GM18502 (cell line): Measurements from ENCODE around the gene PLCD1.
A peak's percentile ranks its signal among the peaks of the same experiment; 100 is the strongest.

Experiments used
- ATAC-seq: cut with Tn5 transposase; IDR thresholded peaks from one replicate; pipeline ENCODE4 v1.9.1; 2021; ENCODE audit warnings: mild to moderate bottlenecking; ENCODE audit not compliant: unreplicated experiment, poor library complexity

Gene PLCD1

DNA sequence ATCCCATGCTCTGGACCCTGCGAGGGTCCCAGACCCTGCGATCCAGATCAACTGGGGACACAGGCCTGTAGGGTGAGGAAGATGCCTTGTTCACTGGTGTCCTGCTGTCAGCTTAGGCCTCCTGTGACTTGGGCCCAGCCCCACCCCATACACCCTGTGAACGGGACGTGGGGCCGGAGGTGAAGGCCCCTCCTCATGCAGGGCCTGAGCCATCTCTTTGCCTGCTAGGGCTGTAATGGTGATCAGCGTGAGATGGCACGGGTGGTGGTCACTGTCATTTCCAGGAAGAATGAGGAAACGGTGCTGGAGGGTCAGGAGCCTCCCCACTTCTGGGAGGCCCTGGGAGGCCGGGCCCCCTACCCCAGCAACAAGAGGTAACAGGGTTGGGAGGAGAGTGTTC is 26.5 kb downstream of the PLCD1 start:
- no peak for ATAC-seq

DNA sequence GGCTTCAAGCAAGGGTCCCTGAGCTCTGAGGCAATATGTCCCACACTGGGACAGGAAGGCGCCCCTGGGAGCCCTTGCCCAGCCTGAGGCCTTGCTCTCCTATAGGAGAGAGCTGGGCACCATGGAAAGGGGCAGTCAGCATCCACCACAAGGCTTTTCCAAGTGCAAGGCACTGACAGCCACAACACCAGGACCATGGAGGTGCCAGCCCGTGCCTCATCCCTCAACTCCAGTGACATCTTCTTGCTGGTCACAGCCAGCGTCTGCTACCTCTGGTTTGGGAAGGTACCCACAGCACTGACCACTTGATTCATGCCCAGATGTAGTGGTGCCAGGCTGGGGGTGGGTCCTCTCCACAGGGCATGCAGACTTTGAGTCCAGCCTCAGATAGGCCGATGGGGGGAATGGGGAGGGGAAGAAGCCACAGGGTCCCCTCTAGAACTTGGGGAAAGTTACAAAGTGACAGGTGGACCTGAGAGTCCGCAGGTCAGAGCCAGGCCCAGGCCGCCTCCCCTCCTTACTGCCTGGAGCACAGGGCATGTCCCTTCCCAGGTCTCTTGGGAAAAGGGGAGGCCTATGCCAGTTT is 27.1 kb downstream of the PLCD1 start:
- ATAC-seq: no peak

- ATAC-seq: no peak
Observed at GRCh38 chr3:38001456-38002081, 27.9 kb downstream of the PLCD1 start.

DNA sequence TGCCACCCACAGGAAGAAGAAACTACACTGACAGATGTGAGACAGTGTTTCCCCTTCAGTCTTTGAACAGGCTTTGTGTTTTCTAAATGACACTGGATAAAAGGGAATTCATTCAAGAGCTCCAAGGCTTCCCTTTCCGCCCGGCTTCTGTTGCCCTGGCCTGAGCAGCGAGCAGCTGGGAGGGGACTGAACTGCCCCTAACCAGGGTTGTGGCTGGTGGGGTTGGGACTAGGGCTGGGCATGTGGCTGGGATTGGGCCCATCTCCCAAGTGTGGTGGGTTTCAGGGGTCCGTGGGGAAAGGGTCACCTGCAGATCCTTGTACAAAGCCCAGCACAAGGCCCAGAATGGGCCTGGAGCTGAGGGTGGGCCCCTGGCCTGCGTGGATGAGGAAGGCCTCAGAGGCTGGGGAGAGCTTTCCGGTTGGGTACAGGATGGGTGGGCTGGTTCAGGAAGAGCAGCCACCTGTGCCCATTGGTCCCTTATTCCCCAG is 28.4 kb downstream of the PLCD1 start:
- no peak for ATAC-seq

DNA sequence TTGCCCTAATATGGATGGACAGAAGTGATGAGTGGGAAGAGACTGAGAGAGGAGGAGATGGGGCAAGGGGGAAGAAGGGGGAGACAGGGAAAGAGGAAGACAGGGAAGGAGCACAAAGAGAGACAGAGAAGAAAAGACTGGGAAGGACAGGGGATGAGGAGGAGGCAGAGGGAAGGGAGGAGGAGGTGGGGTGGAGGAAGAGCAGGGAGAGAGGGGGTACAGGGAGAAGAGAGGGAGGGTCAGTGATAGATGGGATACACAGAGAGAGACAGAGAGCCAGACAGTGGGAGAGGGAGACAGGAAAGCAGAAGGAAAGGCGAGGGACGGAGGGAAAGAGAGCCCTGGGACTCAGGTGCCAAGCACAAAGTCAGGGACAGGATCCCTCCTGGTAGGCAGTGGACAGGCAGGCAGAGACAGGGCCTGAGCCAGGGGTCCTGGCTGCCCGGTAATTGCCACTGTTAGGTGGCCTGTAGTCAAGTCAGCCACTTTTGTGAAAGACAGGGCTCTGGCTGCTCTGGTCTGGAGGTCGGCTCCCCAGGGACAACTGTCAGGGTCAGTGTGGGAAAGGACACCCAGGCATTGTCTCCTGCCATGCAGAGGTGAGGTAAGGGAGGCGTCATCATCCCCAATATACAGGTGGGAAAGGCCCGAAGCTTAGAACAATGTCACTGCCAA is 29.1 kb downstream of the PLCD1 start:
- ATAC-seq: no peak

DNA sequence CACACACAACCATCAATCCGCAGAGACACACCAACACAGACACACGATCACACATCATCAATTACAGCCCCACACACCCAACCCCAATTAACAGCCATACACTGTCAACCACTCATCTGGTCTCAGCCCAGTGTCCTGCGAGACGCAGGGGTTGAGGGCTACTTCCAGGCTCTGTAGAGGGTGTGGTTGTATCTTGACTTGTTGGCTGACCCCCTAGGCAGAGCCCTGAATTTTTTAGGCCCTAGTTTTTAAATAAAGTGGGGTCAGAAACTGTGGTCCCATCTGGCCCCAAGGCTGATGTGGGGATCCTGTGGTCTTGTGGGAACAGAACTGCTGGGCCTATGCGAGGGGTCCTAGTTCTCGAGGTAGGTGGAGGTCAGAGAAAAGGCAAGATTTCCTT is 29.6 kb downstream of the PLCD1 start:
- no peak for ATAC-seq

- ATAC-seq: no peak
Observed at GRCh38 chr3:37997791-37998370, 31.6 kb downstream of the PLCD1 start.

DNA sequence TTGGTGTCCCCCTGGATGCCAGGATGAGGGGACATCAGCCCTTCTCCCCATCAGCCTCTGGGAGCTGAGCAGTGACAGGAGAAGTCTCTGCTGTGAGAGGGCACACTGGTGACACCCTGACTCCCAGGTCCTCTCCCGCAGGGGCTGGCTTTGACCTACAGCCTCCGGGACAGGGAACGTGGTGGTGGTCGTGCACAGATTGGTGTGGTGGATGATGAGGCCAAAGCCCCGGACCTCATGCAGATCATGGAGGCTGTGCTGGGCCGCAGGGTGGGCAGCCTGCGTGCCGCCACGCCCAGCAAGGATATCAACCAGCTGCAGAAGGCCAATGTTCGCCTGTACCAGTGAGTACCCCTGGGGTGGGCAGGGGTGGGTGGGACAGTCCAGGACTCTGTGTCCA is 32.1 kb downstream of the PLCD1 start:
- ATAC-seq: no peak

GRCh38 chr3:37996785-37997301 is 32.6 kb downstream of the PLCD1 start:
- peak; percentile 58 for ATAC-seq

DNA sequence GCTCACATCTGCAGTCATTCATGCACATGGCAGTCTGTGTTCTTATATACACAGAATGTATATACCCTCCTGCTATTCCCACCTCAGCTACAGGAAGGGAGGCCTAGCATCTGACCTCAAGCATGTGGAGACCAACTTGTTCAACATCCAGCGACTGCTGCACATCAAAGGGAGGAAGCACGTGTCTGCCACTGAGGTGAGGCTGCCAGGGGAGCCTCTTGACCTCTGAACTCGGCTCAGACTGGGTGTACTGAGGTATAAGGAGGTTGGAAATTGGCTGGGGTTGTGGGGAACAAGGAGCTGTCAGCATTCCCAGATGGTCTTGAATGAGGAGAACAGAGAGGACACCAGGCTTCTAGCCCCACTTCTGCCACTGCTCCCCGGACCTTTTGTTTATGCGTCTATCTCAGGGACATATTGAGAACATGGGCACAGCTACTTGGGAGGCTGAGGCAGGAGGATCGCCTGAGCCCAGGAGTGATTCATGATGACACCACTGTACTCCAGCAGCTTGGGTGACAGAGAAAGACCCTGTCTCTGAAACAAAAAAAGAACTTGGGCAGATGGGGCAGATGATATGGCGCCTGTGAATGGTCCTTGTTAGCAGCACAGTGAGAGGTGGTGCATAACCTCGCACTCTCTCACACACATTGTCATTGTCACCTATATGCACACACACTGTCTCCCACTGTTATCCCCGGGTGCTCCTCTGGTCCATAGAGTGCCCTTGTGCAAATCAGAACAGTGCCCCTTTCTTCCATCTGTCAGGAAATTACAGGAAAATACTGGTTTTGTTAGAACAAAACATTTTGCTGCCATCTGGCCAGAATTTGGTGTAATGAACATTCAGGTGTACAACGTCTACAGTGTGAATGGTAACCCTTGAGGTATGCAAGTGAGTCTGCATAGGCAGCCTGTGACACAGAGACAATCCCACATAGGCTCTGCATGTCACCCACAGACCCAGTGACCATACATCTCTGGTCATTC is 33.5 kb downstream of the PLCD1 start:
- no peak for ATAC-seq

- ATAC-seq: peak; percentile 3
Observed at GRCh38 chr3:37994639-37994972, 34.8 kb downstream of the PLCD1 start.

GRCh38 chr3:37993820-37994638 is 35.4 kb downstream of the PLCD1 start:
- peak; percentile 71 for ATAC-seq

DNA sequence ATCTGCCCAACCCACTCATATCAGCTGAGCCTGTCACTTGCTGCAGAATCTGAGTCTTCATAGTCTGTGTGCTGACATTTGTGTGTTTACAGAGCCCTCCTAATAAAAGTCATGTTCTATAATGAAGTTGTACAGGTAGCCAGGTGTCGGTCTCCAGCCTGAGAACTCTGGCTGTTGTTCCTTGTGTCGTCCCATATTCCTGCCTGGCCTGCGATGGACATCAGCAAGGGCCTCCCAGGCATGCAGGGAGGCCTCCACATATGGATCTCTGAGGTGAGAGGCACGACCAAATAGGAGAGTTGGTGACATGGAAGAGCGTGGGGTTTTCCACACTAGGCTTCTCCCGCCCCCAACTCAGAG is 36.0 kb downstream of the PLCD1 start:
- ATAC-seq: no peak

- ATAC-seq: no peak
Observed at GRCh38 chr3:37993067-37993455, 36.4 kb downstream of the PLCD1 start.

- no peak for ATAC-seq
Observed at GRCh38 chr3:37992271-37993066, 37.0 kb downstream of the PLCD1 start.

DNA sequence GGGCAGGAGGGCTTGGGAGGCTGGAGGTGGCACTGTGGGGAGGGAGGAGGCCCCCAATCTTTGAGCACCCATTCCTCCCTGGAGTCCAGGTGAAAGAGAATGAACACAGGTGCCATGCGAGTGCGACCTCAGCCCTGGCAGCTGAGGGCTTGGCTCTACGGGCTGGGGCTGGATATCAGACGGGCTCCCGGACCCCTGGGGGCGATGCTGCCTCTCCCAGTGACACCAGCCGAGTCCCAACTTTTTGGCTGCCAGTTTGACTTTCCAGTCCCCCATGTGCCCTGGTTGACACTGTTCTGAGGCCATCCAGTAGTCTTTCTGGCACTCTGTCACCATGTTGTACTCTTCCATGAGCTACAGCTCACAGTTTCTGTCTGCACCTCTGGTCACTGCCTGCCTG is 37.6 kb downstream of the PLCD1 start:
- no peak for ATAC-seq

- no peak for ATAC-seq
Observed at GRCh38 chr3:37991109-37991508, 38.3 kb downstream of the PLCD1 start.

DNA sequence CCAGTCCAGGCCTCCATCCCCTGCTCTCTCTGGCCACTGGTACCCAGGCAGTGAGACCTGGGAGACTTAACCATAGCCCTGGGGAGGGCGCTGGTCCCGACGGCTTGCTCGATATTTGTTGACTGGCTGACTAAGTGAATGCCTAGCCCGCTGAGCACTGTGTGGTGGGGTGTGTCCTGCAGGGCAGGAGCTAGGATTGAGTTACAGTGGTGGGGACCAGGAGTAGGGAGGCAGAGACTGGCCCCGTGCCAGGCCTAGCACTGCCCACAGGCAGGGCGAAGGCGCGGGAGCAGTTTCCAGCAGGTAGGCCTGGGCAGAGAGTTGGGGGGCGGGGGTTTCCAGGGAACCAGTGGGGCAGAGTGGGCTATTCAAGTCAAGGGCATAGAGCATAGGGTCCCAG is 38.9 kb downstream of the PLCD1 start, which contains the start of gene VILL:
VILL (plus strand) TSS at position 260 of the 400 bp plus-strand sequence. CDS start 2,887 bp downstream, outside the sequence.
- no peak for ATAC-seq
